NCI-H2107 (cell line): ENCODE results near the gene DPF3.

Experiments used
- DNase-seq: peaks from one replicate; lab custom pipeline; 2025; lab: John Stamatoyannopoulos, UW

The DPF3 gene

GRCh38 chr14:72615451-72616121 is 278.3 kb downstream of the DPF3 start:
- no peak for DNase-seq

GRCh38 chr14:72614891-72615415 is 278.9 kb downstream of the DPF3 start:
- DNase-seq: no peak

GRCh38 chr14:72614365-72614764 is 279.5 kb downstream of the DPF3 start:
- no peak for DNase-seq

GRCh38 chr14:72613975-72614319 is 280.0 kb downstream of the DPF3 start:
- no peak for DNase-seq

GRCh38 chr14:72613231-72613974 is 280.5 kb downstream of the DPF3 start:
- DNase-seq: no peak

- DNase-seq: no peak
Measured at GRCh38 chr14:72612041-72612440, 281.9 kb downstream of the DPF3 start.

- DNase-seq: no peak
Measured at GRCh38 chr14:72611506-72611905, 282.4 kb downstream of the DPF3 start.

GRCh38 chr14:72610831-72611200 is 283.1 kb downstream of the DPF3 start:
- DNase-seq: no peak

- DNase-seq: no peak
Measured at GRCh38 chr14:72610096-72610830, 283.6 kb downstream of the DPF3 start.

- DNase-seq: no peak
Measured at GRCh38 chr14:72609205-72609916, 284.5 kb downstream of the DPF3 start.

GRCh38 chr14:72608391-72609204 is 285.3 kb downstream of the DPF3 start:
- DNase-seq: no peak

- no peak for DNase-seq
Measured at GRCh38 chr14:72607386-72608130, 286.3 kb downstream of the DPF3 start.

GRCh38 chr14:72606879-72607278 is 287.0 kb downstream of the DPF3 start:
- no peak for DNase-seq

- DNase-seq: no peak
Measured at GRCh38 chr14:72605921-72606220, 288.0 kb downstream of the DPF3 start.

- no peak for DNase-seq
Measured at GRCh38 chr14:72605096-72605920, 288.6 kb downstream of the DPF3 start.

GRCh38 chr14:72604133-72604532 is 289.8 kb downstream of the DPF3 start:
- no peak for DNase-seq

- no peak for DNase-seq
Measured at GRCh38 chr14:72603639-72604038, 290.3 kb downstream of the DPF3 start.

- no peak for DNase-seq
Measured at GRCh38 chr14:72600551-72601330, 293.2 kb downstream of the DPF3 start.
